Measurements from ENCODE around the gene STARD9. TPM values are rescaled to one million over a fixed set of nuclear protein-coding genes. Genes with fewer than 3 reads are reported as not detected.

Gene STARD9
- total RNA-seq, 1 experiment from 2014 or later = 0.86 TPM

- H3K36me3 Mint-ChIP-seq (ENCODE audit: insufficient read depth, unreplicated experiment) = no peaks in the 10 kb centered on the region
- no peaks in the 10 kb centered on the region for H3K27me3 Mint-ChIP-seq (ENCODE audit: insufficient read depth, unreplicated experiment)
- H3K27me3 ChIP-seq (replicated peaks; ENCODE audit: control insufficient read depth, insufficient read depth, low read length) = no peaks in the 10 kb centered on the region
- no peak overlapping the region for H3K4me3 Mint-ChIP-seq (ENCODE audit: unreplicated experiment)
- no peak overlapping the region for H3K4me3 ChIP-seq (ENCODE audit: low read depth, low read length)
- H3K9me3 ChIP-seq = no peaks in the 10 kb centered on the region
- ChIA-PET CTCF (no interaction called here), POLR2A (no interaction called here)
- intact Hi-C loops (cut with micrococcal nuclease; ENCODE audit: unreplicated experiment) = no loop called here
- H3K27ac Mint-ChIP-seq (ENCODE audit: unreplicated experiment) = no peak overlapping the region
- H3K36me3 ChIP-seq (ENCODE audit: control insufficient read depth, insufficient read depth, low read length) = no peaks in the 10 kb centered on the region
- H3K4me1 Mint-ChIP-seq (ENCODE audit: low read depth, unreplicated experiment) = no peaks in the 10 kb centered on the region
- H3K4me1 ChIP-seq = no peaks in the 10 kb centered on the region
- BruUV-seq (replicated peaks) = no TSS peak
- no peaks in the 10 kb centered on the region for H3K9me3 Mint-ChIP-seq (ENCODE audit: unreplicated experiment)
- TF ChIP-seq CTCF (IDR thresholded peaks at IDR 0.05; ENCODE audit: insufficient read depth in 1 of 2, low read depth in 1 of 2, low read length in 1 of 2, severe bottlenecking in 1 of 2, unreplicated experiment in 1 of 2) = no peak
- DNase-seq = no peak
These were observed 117.6 kb downstream of the STARD9 start for GRCh38 chr15:42692997-42693396.

- no peak overlapping the region for H3K4me3 Mint-ChIP-seq (ENCODE audit: unreplicated experiment)
- Histone ChIP-seq H3K4me1 (no peaks in the 10 kb centered on the region), H3K27me3 (replicated peaks; ENCODE audit: control insufficient read depth, insufficient read depth, low read length) (no peaks in the 10 kb centered on the region), H3K4me3 (ENCODE audit: low read depth, low read length) (no peak overlapping the region), H3K36me3 (ENCODE audit: control insufficient read depth, insufficient read depth, low read length) (no peaks in the 10 kb centered on the region), H3K9me3 (no peaks in the 10 kb centered on the region)
- no peak for DNase-seq
- POLR2A ChIA-PET = no interaction called here
- H3K9me3 Mint-ChIP-seq (ENCODE audit: unreplicated experiment) = no peaks in the 10 kb centered on the region
- no peaks in the 10 kb centered on the region for H3K27me3 Mint-ChIP-seq (ENCODE audit: insufficient read depth, unreplicated experiment)
- no TSS peak for BruUV-seq (replicated peaks)
- CTCF ChIA-PET = interaction anchor here (0.6 kb wide), 1 partner anchor 22 kb away, joined by 3 read pairs; no protein-coding TSS in a partner anchor
- no peak for TF ChIP-seq CTCF (IDR thresholded peaks at IDR 0.05; ENCODE audit: insufficient read depth in 1 of 2, low read depth in 1 of 2, low read length in 1 of 2, severe bottlenecking in 1 of 2, unreplicated experiment in 1 of 2)
- H3K36me3 Mint-ChIP-seq (ENCODE audit: insufficient read depth, unreplicated experiment) = no peaks in the 10 kb centered on the region
- H3K27ac Mint-ChIP-seq (ENCODE audit: unreplicated experiment) = no peak overlapping the region
- no peaks in the 10 kb centered on the region for H3K4me1 Mint-ChIP-seq (ENCODE audit: low read depth, unreplicated experiment)
- intact Hi-C loops (cut with micrococcal nuclease; ENCODE audit: unreplicated experiment) = no loop called here
These were observed 118.1 kb downstream of the STARD9 start for GRCh38 chr15:42693496-42693895.

- ChIA-PET POLR2A (no interaction called here), CTCF (interaction anchor here (0.6 kb wide), 1 partner anchor 23 kb away, joined by 3 read pairs; no protein-coding TSS in a partner anchor)
- Histone ChIP-seq H3K4me3 (ENCODE audit: low read depth, low read length) (no peak overlapping the region), H3K27me3 (replicated peaks; ENCODE audit: control insufficient read depth, insufficient read depth, low read length) (no peaks in the 10 kb centered on the region), H3K4me1 (no peaks in the 10 kb centered on the region), H3K36me3 (ENCODE audit: control insufficient read depth, insufficient read depth, low read length) (no peaks in the 10 kb centered on the region), H3K9me3 (no peaks in the 10 kb centered on the region)
- H3K4me1 Mint-ChIP-seq (ENCODE audit: low read depth, unreplicated experiment) = no peaks in the 10 kb centered on the region
- no peak for DNase-seq
- no peak overlapping the region for H3K4me3 Mint-ChIP-seq (ENCODE audit: unreplicated experiment)
- no peaks in the 10 kb centered on the region for H3K27me3 Mint-ChIP-seq (ENCODE audit: insufficient read depth, unreplicated experiment)
- H3K27ac Mint-ChIP-seq (ENCODE audit: unreplicated experiment) = no peak overlapping the region
- intact Hi-C loops (cut with micrococcal nuclease; ENCODE audit: unreplicated experiment) = no loop called here
- H3K9me3 Mint-ChIP-seq (ENCODE audit: unreplicated experiment) = no peaks in the 10 kb centered on the region
- no peak for TF ChIP-seq CTCF (IDR thresholded peaks at IDR 0.05; ENCODE audit: insufficient read depth in 1 of 2, low read depth in 1 of 2, low read length in 1 of 2, severe bottlenecking in 1 of 2, unreplicated experiment in 1 of 2)
- H3K36me3 Mint-ChIP-seq (ENCODE audit: insufficient read depth, unreplicated experiment) = no peaks in the 10 kb centered on the region
- no TSS peak for BruUV-seq (replicated peaks)
These were observed 118.5 kb downstream of the STARD9 start for GRCh38 chr15:42693942-42694341.
